GM21737 (cell line): ENCODE results near the gene MOSMO.
"Not testable (repeated sequence)": the region's sequence is repeated elsewhere in the genome, so short reads cannot be mapped to it uniquely, and the experiment has no call there.

Source experiments
- ATAC-seq: cut with Tn5 transposase; IDR thresholded peaks from one replicate; pipeline ENCODE4 v1.9.1; 2021; ENCODE audit warnings: mild to moderate bottlenecking, moderate library complexity; ENCODE audit not compliant: unreplicated experiment

MOSMO gene

GRCh38 chr16:22002047-22002446 lies 5.9 kb upstream of the MOSMO start:
- not testable (repeated sequence) for ATAC-seq

- ATAC-seq = no peak
These were observed 4.7 kb upstream of the MOSMO start for GRCh38 chr16:22003195-22003594.

- no peak for ATAC-seq
These were observed 3.6 kb upstream of the MOSMO start for GRCh38 chr16:22004341-22004740.

- no peak for ATAC-seq
These were observed 2.2 kb upstream of the MOSMO start for GRCh38 chr16:22005746-22006145.

GRCh38 chr16:22006636-22007035 lies 1.3 kb upstream of the MOSMO start:
- ATAC-seq = no peak

- no peak for ATAC-seq
These were observed 777 bp upstream of the MOSMO start for GRCh38 chr16:22007159-22007508.

- peak; percentile 24 for ATAC-seq
These were observed 526 bp downstream of the MOSMO start for GRCh38 chr16:22008215-22009059.

GRCh38 chr16:22010902-22011301 lies 3.0 kb downstream of the MOSMO start:
- no peak for ATAC-seq

- ATAC-seq = no peak
These were observed 4.3 kb downstream of the MOSMO start for GRCh38 chr16:22012241-22012640.

- ATAC-seq = no peak
These were observed 5.6 kb downstream of the MOSMO start for GRCh38 chr16:22013486-22013885.

- no peak for ATAC-seq
These were observed 6.5 kb downstream of the MOSMO start for GRCh38 chr16:22014271-22014873.

GRCh38 chr16:22016927-22017326 lies 9.0 kb downstream of the MOSMO start:
- ATAC-seq = no peak

- no peak for ATAC-seq
These were observed 10.6 kb downstream of the MOSMO start for GRCh38 chr16:22018559-22018958.

GRCh38 chr16:22022151-22022550 lies 14.2 kb downstream of the MOSMO start:
- no peak for ATAC-seq

- ATAC-seq = no peak
These were observed 15.6 kb downstream of the MOSMO start for GRCh38 chr16:22023505-22023904.

GRCh38 chr16:22024785-22025184 lies 16.9 kb downstream of the MOSMO start:
- ATAC-seq = not testable (repeated sequence)

- no peak for ATAC-seq
These were observed 19.7 kb downstream of the MOSMO start for GRCh38 chr16:22027633-22028032.

- ATAC-seq = no peak
These were observed 21.7 kb downstream of the MOSMO start for GRCh38 chr16:22029632-22030031.

GRCh38 chr16:22030087-22030812 lies 22.3 kb downstream of the MOSMO start:
- ATAC-seq = no peak

- no peak for ATAC-seq
These were observed 23.7 kb downstream of the MOSMO start for GRCh38 chr16:22031483-22032083.

- ATAC-seq = no peak
These were observed 26.6 kb downstream of the MOSMO start for GRCh38 chr16:22034503-22034902.
